Endothelial cell of umbilical vein (primary cell): ENCODE results near the gene STAC3.

Source experiments
- CTCF ChIP-seq, 2 donors: IDR thresholded peaks; 1 replicate in 1 of 2; 2 replicates in 1 of 2; pipeline ENCODE4 v1.5.1; 2011; ENCODE audit warnings: low read length in 2 of 2, mild to moderate bottlenecking in 2 of 2, moderate library complexity in 2 of 2, control low read depth in 1 of 2, inconsistent platforms in 1 of 2, low read depth in 1 of 2; ENCODE audit not compliant: insufficient read depth in 1 of 2; ENCODE audit errors: extremely low read depth in 1 of 2
- EZH2 ChIP-seq: IDR thresholded peaks from 2 replicates; pipeline ENCODE4 v1.6.1; 2012; ENCODE audit warnings: borderline replicate concordance, low read depth, mild to moderate bottlenecking, moderate library complexity, low read length, inconsistent platforms; ENCODE audit not compliant: severe bottlenecking
- GATA2 ChIP-seq: IDR thresholded peaks from 2 replicates; pipeline ENCODE4 v1.7.0; 2011; ENCODE audit warnings: low read depth, mild to moderate bottlenecking, moderate library complexity, mixed read lengths, low read length; ENCODE audit not compliant: insufficient read length, insufficient read depth
- MYC ChIP-seq: IDR thresholded peaks from one replicate; pipeline ENCODE4 v1.6.1; 2011; ENCODE audit warnings: mild to moderate bottlenecking, low read depth, low read length
- POLR2A ChIP-seq: IDR thresholded peaks from 2 replicates; pipeline ENCODE4 v1.6.1; 2012; ENCODE audit warnings: low read depth, mild to moderate bottlenecking, control low read depth, low read length
- POLR2AphosphoS5 ChIP-seq: IDR thresholded peaks from 2 replicates; pipeline ENCODE4 v1.6.1; 2012; ENCODE audit warnings: low read depth, mild to moderate bottlenecking, control low read depth, low read length, moderate library complexity; ENCODE audit not compliant: insufficient read depth
- TF ChIP-seq, protein P1 (sequence below): IDR thresholded peaks from 2 replicates; pipeline ENCODE4 v1.6.1; 2011; ENCODE audit not compliant: insufficient read depth, insufficient read length

GRCh38 chr12:57219993-57220754 is 30.8 kb downstream of the STAC3 start:
- TF ChIP-seq CTCF (IDR thresholded peaks at IDR 0.05; ENCODE audit: extremely low read depth in 1 of 2, insufficient read depth in 1 of 2, low read depth in 1 of 2, low read length in 2 of 2) (no peak), POLR2AphosphoS5 (no peak), POLR2A (no peak), EZH2 (peak; percentile 38), MYC (no peak), GATA2 (no peak)
- TF ChIP-seq, protein P1, sequence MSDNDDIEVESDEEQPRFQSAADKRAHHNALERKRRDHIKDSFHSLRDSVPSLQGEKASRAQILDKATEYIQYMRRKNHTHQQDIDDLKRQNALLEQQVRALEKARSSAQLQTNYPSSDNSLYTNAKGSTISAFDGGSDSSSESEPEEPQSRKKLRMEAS: no peak
